Prostate gland (tissue), 2 donors: ENCODE data around the gene SPTLC1. TPM values are rescaled to one million over a fixed set of nuclear protein-coding genes. Genes with fewer than 3 reads are reported as not detected.

Experiments
- DNase-seq: peaks from one replicate; pipeline ENCODE4 v3.0.0-alpha.2; 2019; ENCODE audit warnings: low spot score
- H3K27ac ChIP-seq, 2 donors: fragments of 200-600 bp; sonication (generic); 2 replicates each; pipeline ENCODE4 v1.5.1; 2017 to 2019
- H3K27me3 ChIP-seq: fragments of 200-600 bp; sonication (generic); replicated peaks from 2 replicates; pipeline ENCODE4 v1.5.1; 2019; ENCODE audit not compliant: insufficient read depth
- H3K36me3 ChIP-seq, 2 donors: fragments of 200-600 bp; sonication (generic); 1 replicate in 1 of 2; 2 replicates in 1 of 2; pipeline versions ENCODE4 v1.5.1 to v1.8.1; 2017 to 2019
- H3K4me1 ChIP-seq: fragments of 200-600 bp; sonication (generic); replicated peaks from 2 replicates; pipeline ENCODE4 v1.5.1; 2019
- H3K4me3 ChIP-seq, 2 donors: fragments of 200-600 bp; sonication (generic); 2 replicates each; pipeline ENCODE4 v1.5.1; 2017 to 2019
- H3K9me3 ChIP-seq: fragments of 200-600 bp; sonication (generic); 2 replicates; pipeline ENCODE4 v1.5.1; 2017
- POLR2A ChIP-seq: fragments of 450-650 bp; IDR thresholded peaks from one replicate; pipeline ENCODE4 v1.6.1; 2016; ENCODE audit warnings: antibody characterized with exemption, mild to moderate bottlenecking
- POLR2AphosphoS5 ChIP-seq: sonication (generic); formaldehyde crosslinking; IDR thresholded peaks from one replicate; pipeline ENCODE4 v1.6.1; 2017; ENCODE audit warnings: antibody characterized with exemption
- WGBS: methylation state at CpG from one replicate; pipeline ENCODE4 v1.1.5; 2018; 5-methylcytosine and 5-hydroxymethylcytosine counted together
- intact Hi-C: fragments of 100-400 bp; cut with DNase I; formaldehyde crosslinking; loops from one replicate; pipeline ENCODE4 v1.14.2; 2022
- total RNA-seq, 2 donors: library from RNA; depleted of rRNA; stranded (reverse); fragments of >200 nt; gene quantifications; one replicate each; pipeline ENCODE4 v1.1.0, GENCODE V29; 2016
- TF ChIP-seq, protein P1 (sequence below), 4 experiments: fragments of 200-600 bp in 2 of 4; fragments of 450-650 bp in 2 of 4; sonication (generic) in 2 of 4; IDR thresholded peaks; 1 replicate in 3 of 4; 2 replicates in 1 of 4; pipeline ENCODE4 v1.5.1; 2016 to 2019; ENCODE audit warnings: antibody characterized with exemption in 4 of 4, mild to moderate bottlenecking in 2 of 4, moderate library complexity in 2 of 4

SPTLC1 gene
- total RNA-seq, 2 donors from 2014 or later = 69.5 to 87.2 TPM

DNA sequence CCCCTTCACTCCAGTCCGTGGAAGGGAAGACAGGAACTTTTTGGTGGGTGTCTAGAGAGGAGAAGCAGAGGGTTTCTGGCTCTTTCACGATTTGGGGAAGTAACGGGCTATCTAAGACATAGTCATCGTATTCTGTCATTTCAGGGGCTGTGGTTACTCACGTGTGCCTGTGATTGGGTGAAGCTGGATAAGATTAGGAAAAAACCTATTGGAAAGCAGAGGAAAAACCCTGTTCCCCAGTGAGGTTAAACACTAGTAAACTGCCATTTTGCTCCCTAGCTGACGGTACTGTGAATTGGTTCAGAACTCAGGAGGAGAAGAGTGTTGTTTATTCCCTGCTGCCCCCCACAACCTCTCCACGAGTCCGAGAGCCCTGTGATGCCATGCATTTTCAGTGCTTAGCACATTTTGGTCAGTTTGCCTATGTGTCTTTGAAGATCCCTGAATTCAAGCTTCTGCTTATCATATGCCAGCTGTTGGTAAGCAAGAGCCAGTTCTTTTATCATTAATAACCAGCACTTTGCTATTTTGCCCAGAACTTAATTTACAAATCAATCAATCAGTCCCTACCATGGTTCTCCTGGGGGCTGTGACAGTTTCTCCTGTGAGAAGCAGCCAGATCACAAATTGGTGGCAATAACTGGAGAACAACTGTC is 120.1 kb downstream of the SPTLC1 start:
- H3K27ac ChIP-seq = no peak overlapping the region
- 30% methylated on average over 8 of the region's 8 CpGs for WGBS
- peaks cover 4% of the 10 kb centered on the region for H3K27me3 ChIP-seq
- H3K36me3 ChIP-seq = no peaks in the 10 kb centered on the region
- no peaks in the 10 kb centered on the region for H3K4me1 ChIP-seq
- TF ChIP-seq, protein P1, sequence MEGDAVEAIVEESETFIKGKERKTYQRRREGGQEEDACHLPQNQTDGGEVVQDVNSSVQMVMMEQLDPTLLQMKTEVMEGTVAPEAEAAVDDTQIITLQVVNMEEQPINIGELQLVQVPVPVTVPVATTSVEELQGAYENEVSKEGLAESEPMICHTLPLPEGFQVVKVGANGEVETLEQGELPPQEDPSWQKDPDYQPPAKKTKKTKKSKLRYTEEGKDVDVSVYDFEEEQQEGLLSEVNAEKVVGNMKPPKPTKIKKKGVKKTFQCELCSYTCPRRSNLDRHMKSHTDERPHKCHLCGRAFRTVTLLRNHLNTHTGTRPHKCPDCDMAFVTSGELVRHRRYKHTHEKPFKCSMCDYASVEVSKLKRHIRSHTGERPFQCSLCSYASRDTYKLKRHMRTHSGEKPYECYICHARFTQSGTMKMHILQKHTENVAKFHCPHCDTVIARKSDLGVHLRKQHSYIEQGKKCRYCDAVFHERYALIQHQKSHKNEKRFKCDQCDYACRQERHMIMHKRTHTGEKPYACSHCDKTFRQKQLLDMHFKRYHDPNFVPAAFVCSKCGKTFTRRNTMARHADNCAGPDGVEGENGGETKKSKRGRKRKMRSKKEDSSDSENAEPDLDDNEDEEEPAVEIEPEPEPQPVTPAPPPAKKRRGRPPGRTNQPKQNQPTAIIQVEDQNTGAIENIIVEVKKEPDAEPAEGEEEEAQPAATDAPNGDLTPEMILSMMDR (IDR thresholded peaks at IDR 0.05) = no peak
- TF ChIP-seq POLR2AphosphoS5 (no peak), POLR2A (no peak)
- no peak overlapping the region for H3K4me3 ChIP-seq
- intact Hi-C loops = no loop called here
- no peaks in the 10 kb centered on the region for H3K9me3 ChIP-seq
- DNase-seq = no peak

DNA sequence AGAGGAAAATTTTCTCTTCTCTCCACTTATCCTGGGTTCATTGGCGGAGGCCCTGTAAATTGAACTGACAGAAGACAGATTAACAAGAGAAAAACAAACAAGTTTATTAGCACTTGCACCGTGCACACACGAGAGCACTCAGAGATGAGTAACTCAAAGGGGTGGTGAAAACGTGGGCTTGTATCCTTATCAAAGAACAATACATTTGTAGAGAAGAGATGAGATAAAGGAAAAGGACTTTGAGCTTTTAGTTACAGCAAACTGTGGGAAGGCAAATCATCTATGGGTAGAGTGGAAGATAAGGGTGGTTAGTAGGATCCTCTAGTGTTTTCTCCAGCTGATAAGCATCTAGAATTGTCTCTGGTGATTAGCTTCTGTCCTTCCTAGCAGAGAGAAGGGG is 120.8 kb downstream of the SPTLC1 start:
- Histone ChIP-seq H3K36me3 (no peaks in the 10 kb centered on the region), H3K4me3 (no peak overlapping the region), H3K9me3 (no peaks in the 10 kb centered on the region), H3K27me3 (peaks cover 4% of the 10 kb centered on the region), H3K27ac (no peak overlapping the region), H3K4me1 (no peaks in the 10 kb centered on the region)
- intact Hi-C loops = no loop called here
- no peak for TF ChIP-seq POLR2AphosphoS5
- no peak for TF ChIP-seq POLR2A
- TF ChIP-seq, protein P1 (IDR thresholded peaks at IDR 0.05) = no peak
- DNase-seq = no peak
- 13% methylated on average over 4 of the region's 4 CpGs for WGBS

DNA sequence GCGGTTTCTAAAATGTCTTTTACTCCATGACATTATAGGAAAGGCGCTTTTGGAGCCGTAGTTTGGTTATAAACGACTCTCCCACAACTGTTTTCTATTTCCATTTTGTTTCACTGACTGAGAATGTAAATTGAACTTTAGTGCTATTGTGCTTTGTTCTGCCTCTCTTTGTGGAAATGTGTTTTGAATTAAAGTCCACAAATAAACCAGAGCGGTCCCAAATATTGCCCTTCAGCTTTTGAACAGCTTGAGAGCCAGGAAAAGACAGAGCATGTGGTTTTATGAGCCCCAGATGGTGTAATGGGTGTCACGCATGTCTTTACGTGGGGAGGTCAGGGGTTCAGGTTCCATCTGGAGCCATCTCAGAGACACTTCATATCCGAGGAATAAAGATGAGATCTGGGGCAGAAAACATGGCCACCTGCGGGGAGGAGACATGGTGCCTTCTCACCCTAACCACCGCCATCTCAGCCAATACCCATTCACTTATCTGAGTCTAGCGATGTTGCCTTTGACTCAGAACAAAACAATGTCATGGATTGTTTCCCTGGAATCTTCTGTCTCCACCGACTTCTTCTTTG is 122.7 kb downstream of the SPTLC1 start:
- intact Hi-C loops = no loop called here
- no peak for TF ChIP-seq POLR2AphosphoS5
- TF ChIP-seq, protein P1 (IDR thresholded peaks at IDR 0.05) = no peak
- H3K27me3 ChIP-seq = peaks cover 4% of the 10 kb centered on the region
- H3K36me3 ChIP-seq = no peaks in the 10 kb centered on the region
- WGBS = 59% methylated on average over 12 of the region's 12 CpGs
- no peak overlapping the region for H3K4me3 ChIP-seq
- no peaks in the 10 kb centered on the region for H3K4me1 ChIP-seq
- H3K9me3 ChIP-seq = no peaks in the 10 kb centered on the region
- DNase-seq = no peak
- H3K27ac ChIP-seq = no peak overlapping the region

DNA sequence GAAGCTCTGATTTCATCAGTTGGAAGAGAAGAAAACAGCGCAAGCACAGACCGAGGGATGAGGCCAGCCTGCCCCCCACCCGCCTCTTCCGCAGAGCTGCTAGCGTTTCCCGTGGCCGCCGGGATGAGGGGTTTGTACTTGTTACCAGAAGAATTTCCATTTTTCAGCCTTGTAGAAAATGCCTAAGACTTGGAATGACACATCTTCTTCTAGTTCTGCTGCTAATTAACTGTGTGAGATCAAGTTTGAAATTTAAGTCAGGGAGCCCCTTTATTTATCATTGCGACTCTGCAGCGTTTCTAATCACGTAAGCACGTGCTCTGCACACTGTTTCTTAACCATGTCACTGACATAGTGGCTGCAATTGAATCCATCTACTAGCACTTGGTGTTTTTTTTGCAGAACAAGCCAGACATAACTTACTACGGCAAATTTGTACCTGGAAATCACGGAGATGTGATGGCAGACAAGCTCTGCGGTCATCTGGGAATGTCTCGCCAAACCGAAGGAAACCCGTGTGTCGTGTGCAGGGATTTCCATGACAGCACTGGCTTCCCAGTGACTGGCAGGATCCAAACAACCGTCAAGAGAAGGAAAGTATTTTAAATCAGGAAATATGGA is 123.4 kb downstream of the SPTLC1 start:
- Histone ChIP-seq H3K4me1 (no peaks in the 10 kb centered on the region), H3K27me3 (peaks cover 4% of the 10 kb centered on the region), H3K4me3 (no peak overlapping the region), H3K9me3 (no peaks in the 10 kb centered on the region), H3K27ac (no peak overlapping the region), H3K36me3 (no peaks in the 10 kb centered on the region)
- intact Hi-C loops = no loop called here
- TF ChIP-seq POLR2A (no peak), POLR2AphosphoS5 (no peak)
- TF ChIP-seq, protein P1 (IDR thresholded peaks at IDR 0.05) = no peak
- whole genome bisulfite sequencing = 57% methylated on average over 20 of the region's 20 CpGs
- no peak for DNase-seq

DNA sequence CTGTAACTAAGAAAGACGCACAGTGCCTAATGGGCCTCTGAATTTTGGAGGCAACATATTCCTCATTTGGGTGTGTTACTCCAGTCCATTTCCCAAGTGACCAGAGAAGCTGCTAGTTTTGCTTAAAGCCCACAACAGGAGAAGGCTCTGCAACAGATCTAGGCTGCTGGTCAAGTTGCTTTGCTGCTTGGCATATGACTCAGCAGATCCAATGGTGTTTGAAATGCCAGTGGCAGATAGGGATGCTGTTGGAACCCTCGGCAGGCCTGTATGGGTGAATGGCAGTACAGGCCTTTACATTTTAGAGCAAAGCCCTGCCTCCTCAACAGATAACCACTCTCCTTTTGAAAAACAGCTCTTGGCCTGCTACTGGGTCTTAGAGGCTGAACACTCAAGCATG is 129.0 kb downstream of the SPTLC1 start:
- intact Hi-C loops = no loop called here
- 92% methylated on average over 2 of the region's 2 CpGs for WGBS

More for the DNA sequence above, 129.0 kb downstream of the SPTLC1 start:
- H3K27ac ChIP-seq = no peak overlapping the region
- no peaks in the 10 kb centered on the region for H3K4me1 ChIP-seq
- no peaks in the 10 kb centered on the region for H3K36me3 ChIP-seq
- H3K9me3 ChIP-seq = no peaks in the 10 kb centered on the region
- DNase-seq = no peak
- TF ChIP-seq, protein P1 (IDR thresholded peaks at IDR 0.05) = no peak
- TF ChIP-seq POLR2AphosphoS5 (no peak), POLR2A (no peak)
- H3K27me3 ChIP-seq = no peaks in the 10 kb centered on the region
- no peak overlapping the region for H3K4me3 ChIP-seq
